NCI-H146 (cell line): ENCODE results near the gene HLA-B.

Source experiments
- DNase-seq: peaks from one replicate; lab custom pipeline; 2025; lab: John Stamatoyannopoulos, UW

HLA-B gene

GRCh38 chr6:31305703-31306219, 51.2 kb downstream of the HLA-B start:
- DNase-seq: no peak

DNA sequence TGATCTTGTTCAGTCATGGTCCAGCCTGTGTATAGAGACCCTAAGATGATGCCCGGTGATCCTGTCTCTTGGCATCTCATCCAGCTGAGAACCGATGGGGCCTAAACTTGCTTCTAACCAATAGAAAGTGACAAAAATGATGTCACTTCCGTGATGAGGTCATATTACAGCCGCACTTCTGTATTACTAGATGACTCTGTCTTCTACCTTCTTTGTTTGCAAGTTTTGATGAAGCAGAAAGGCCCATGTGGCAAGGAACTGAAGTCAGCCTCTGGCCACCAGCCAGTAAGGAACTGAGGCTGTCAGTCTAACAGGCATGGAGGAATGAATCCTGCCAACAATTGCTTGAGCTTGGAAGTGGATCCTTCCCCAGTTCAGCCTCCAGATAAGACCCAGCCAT, 52.3 kb downstream of the HLA-B start:
- no peak for DNase-seq
